ENCODE results near the gene SCO1.
"Not testable (repeated sequence)": the region's sequence is repeated elsewhere in the genome, so short reads cannot be mapped to it uniquely, and the experiment has no call there.

DNA sequence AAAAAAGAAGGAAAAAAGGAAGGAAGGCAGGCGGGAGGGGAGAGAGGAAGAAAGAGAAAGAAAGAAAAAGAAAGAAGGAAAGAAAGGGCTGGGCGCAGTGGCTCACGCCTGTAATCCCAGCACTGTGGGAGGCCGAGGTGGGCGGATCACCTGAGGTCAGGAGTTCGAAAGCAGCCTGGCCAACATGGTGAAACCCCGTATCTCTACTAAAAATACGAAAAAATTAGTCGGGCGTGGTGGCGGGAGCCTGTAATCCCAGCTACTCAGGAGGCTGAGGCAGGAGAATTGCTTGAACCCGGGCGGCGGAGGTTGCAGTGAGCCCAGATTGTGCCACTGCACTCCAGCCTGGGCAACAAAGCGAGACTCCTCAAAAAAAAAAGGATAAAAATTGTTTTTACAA is 32.9 kb upstream of the SCO1 start:
- TF ChIP-seq CTCF (IDR thresholded peaks at IDR 0.05; ENCODE audit: low read depth, low read length); EZH2phosphoT487 (IDR thresholded peaks at IDR 0.05; ENCODE audit: low read depth): not testable (repeated sequence)

Measured in OCI-LY3 (cell line).